Ishikawa (cell line): ENCODE data around the gene SMAD3.

Experiments
- CEBPB ChIP-seq: IDR thresholded peaks from 2 replicates; pipeline ENCODE4 v1.6.1; 2012
- CREB1 ChIP-seq: IDR thresholded peaks from 2 replicates; pipeline ENCODE4 v1.6.1; 2012; ENCODE audit warnings: low read depth
- EGR1 ChIP-seq: IDR thresholded peaks from 2 replicates; pipeline ENCODE4 v1.6.1; 2012
- EP300 ChIP-seq: IDR thresholded peaks from 2 replicates; pipeline ENCODE4 v1.6.1; 2012; ENCODE audit warnings: borderline replicate concordance
- FOXM1 ChIP-seq: IDR thresholded peaks from 2 replicates; pipeline ENCODE4 v1.6.1; 2012; ENCODE audit warnings: low read depth, borderline replicate concordance
- MAX ChIP-seq: IDR thresholded peaks from 2 replicates; pipeline ENCODE4 v1.6.1; 2012
- NFIC ChIP-seq: IDR thresholded peaks from 2 replicates; pipeline ENCODE4 v1.6.1; 2012
- RAD21 ChIP-seq: IDR thresholded peaks from 2 replicates; pipeline ENCODE4 v1.6.1; 2012; ENCODE audit warnings: low read depth
- TAF1 ChIP-seq: IDR thresholded peaks from 2 replicates; pipeline ENCODE4 v1.6.1; 2012; ENCODE audit warnings: low read depth, mild to moderate bottlenecking
- TCF12 ChIP-seq: IDR thresholded peaks from 2 replicates; pipeline ENCODE4 v1.6.1; 2012; ENCODE audit warnings: low read depth
- TEAD4 ChIP-seq: IDR thresholded peaks from 2 replicates; pipeline ENCODE4 v1.6.1; 2012
- YY1 ChIP-seq: IDR thresholded peaks from 2 replicates; pipeline ENCODE4 v1.6.1; 2012; ENCODE audit warnings: low read depth
- ZBTB7A ChIP-seq: IDR thresholded peaks from 2 replicates; pipeline ENCODE4 v1.6.1; 2012; ENCODE audit warnings: low read depth
- TF ChIP-seq, protein P1 (sequence below): IDR thresholded peaks from 2 replicates; pipeline ENCODE4 v1.6.1; 2012
- TF ChIP-seq, protein P2 (sequence below): IDR thresholded peaks from 2 replicates; pipeline ENCODE4 v1.6.1; 2012; ENCODE audit warnings: low read depth, mild to moderate bottlenecking

The SMAD3 gene

DNA sequence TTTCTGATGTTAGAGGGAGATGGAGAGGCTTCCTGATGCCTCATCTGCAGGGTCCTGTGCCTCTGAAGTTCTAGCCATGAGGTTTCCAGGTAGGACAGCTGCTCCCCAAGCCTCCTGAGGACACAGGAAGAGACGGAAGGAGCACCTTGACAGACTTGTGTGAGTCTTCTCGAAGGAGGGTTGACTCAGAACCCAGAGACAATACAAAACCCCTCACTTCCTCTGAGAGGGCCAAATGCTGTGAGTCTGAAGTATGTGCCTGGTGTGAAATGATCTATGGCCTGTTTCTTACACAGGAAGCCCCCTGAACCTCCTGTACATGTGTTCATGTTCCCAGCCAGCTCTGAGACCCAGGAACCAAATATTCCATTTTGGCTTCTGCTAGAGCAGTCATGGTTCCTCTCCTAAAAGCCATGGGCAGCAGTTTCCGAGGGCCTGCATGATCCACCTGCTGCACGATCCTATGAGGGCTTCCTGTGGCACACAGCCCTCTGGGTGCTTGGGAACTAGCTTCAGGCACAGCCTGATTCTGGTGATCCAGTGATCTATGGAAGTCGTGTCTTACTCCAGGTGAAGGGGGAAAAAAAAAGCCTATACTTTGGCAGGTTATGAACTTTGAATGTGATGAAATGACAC lies 126.9 kb downstream of the SMAD3 start:
- TF ChIP-seq, protein P1, sequence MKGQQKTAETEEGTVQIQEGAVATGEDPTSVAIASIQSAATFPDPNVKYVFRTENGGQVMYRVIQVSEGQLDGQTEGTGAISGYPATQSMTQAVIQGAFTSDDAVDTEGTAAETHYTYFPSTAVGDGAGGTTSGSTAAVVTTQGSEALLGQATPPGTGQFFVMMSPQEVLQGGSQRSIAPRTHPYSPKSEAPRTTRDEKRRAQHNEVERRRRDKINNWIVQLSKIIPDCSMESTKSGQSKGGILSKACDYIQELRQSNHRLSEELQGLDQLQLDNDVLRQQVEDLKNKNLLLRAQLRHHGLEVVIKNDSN, result no peak
- TF ChIP-seq EGR1 (no peak), MAX (no peak), ZBTB7A (no peak), TEAD4 (no peak), RAD21 (no peak), TAF1 (no peak), EP300 (no peak), NFIC (no peak)
- TF ChIP-seq, protein P2, sequence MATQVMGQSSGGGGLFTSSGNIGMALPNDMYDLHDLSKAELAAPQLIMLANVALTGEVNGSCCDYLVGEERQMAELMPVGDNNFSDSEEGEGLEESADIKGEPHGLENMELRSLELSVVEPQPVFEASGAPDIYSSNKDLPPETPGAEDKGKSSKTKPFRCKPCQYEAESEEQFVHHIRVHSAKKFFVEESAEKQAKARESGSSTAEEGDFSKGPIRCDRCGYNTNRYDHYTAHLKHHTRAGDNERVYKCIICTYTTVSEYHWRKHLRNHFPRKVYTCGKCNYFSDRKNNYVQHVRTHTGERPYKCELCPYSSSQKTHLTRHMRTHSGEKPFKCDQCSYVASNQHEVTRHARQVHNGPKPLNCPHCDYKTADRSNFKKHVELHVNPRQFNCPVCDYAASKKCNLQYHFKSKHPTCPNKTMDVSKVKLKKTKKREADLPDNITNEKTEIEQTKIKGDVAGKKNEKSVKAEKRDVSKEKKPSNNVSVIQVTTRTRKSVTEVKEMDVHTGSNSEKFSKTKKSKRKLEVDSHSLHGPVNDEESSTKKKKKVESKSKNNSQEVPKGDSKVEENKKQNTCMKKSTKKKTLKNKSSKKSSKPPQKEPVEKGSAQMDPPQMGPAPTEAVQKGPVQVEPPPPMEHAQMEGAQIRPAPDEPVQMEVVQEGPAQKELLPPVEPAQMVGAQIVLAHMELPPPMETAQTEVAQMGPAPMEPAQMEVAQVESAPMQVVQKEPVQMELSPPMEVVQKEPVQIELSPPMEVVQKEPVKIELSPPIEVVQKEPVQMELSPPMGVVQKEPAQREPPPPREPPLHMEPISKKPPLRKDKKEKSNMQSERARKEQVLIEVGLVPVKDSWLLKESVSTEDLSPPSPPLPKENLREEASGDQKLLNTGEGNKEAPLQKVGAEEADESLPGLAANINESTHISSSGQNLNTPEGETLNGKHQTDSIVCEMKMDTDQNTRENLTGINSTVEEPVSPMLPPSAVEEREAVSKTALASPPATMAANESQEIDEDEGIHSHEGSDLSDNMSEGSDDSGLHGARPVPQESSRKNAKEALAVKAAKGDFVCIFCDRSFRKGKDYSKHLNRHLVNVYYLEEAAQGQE, result no peak

GRCh38 chr15:67193223-67193990 lies 128.0 kb downstream of the SMAD3 start:
- no peak for TF ChIP-seq FOXM1
- no peak for TF ChIP-seq EGR1
- TF ChIP-seq MAX, result no peak
- TF ChIP-seq, protein P2, result no peak
- no peak for TF ChIP-seq TAF1
- TF ChIP-seq RAD21, result no peak
- no peak for TF ChIP-seq TEAD4
- TF ChIP-seq YY1, result no peak
- TF ChIP-seq ZBTB7A, result no peak
- TF ChIP-seq EP300, result no peak
- TF ChIP-seq CREB1, result no peak
- TF ChIP-seq CEBPB, result no peak

- no peak for TF ChIP-seq TEAD4
- TF ChIP-seq, protein P2, result no peak
- no peak for TF ChIP-seq FOXM1
Measured at GRCh38 chr15:67194171-67195114, 129.0 kb downstream of the SMAD3 start.

GRCh38 chr15:67195305-67195704 lies 129.9 kb downstream of the SMAD3 start:
- TF ChIP-seq TEAD4 (no peak), CEBPB (no peak), YY1 (no peak), TAF1 (no peak), CREB1 (no peak), MAX (no peak), TCF12 (no peak), EGR1 (no peak), EP300 (no peak), RAD21 (no peak), NFIC (no peak), ZBTB7A (no peak), FOXM1 (no peak)
- TF ChIP-seq, protein P2, result no peak
- TF ChIP-seq, protein P1, result no peak
